HG02759 (cell line): ENCODE results near the gene YPEL1.
"Not testable (repeated sequence)": the region's sequence is repeated elsewhere in the genome, so short reads cannot be mapped to it uniquely, and the experiment has no call there.

Source experiments
- ATAC-seq: cut with Tn5 transposase; IDR thresholded peaks from one replicate; pipeline ENCODE4 v1.9.1; 2021; ENCODE audit warnings: mild to moderate bottlenecking, moderate library complexity; ENCODE audit not compliant: unreplicated experiment

YPEL1 gene

DNA sequence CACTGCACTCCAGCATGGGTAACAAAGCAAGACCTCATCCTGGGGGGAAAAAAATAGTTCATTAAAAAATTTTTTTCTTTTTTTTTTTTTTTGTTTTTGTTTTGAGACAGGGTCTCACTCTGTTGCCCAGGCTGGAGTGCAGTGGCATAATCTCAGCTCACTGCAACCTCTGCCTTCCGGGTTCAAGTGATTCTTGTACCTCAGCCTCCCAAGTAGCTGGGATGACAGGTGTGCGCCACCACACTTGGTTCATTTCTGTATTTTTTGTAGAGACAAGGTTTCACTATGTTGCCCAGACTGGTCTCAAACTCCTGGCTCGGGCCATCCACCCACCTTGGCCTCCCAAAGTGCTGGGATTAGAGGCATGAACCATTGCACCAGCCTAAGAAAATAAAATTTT, 11.1 kb downstream of the YPEL1 start:
- ATAC-seq = not testable (repeated sequence)

DNA sequence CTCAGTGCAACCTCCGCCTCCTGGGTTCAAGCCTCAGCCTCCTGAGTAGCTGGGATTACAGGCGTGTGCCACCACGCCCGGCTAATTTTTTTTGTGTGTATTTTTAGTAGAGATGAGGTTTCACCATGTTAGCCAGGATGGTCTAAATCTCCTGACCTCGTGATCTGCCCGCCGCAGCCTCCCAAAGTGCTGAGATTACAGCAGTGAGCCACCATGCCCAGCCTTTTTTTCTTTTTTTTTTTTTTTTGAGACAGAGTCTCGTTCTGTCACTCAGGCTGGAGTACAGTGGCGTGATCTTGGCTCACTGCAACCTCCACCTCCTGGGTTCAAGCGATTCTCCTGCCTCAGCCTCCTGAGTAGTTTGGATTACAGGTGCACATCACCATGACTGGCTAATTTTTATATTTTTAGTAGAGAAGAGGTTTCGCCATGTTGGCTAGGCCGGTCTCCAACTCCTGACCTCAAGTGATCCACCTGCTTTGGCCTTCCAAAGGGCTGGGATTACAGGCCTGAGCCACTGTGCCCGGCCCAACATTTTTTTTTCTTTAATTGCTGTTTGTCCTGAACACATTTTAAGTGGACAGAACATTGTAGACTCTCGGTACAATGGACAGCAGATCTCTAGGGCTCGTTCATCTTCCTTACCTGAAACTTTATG, 14.3 kb downstream of the YPEL1 start:
- not testable (repeated sequence) for ATAC-seq

DNA sequence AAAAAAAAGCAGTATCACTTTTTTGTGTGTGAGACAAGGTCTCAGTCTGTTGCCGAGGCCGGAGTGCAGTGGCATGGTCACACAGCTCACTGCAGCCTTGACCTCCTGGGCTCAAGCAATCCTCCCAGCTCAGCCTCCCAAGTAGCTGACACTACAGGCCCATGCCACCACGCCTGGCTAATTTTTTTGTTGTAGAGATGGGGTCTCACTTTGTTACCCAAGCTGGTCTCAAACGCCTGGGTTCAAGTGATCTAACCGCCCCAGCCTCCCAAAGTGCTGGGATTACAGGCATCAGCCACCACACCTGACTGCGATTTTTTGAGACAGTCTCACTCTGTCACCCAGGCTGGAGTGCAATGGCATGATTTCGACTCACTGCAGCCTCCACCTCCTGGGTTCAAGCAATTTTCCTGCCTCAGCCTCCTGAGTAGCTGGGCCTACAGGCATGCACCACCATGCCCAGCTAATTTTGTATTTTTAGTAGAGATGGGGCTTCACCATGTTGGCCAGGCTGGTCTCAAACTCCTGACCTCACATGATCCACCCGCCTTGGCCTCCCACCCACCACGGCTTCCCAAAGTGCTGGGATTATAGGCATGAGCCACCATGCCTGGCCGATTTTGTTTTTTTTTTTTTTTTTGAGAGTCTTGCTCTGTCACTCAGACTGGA, 15.3 kb downstream of the YPEL1 start:
- not testable (repeated sequence) for ATAC-seq

DNA sequence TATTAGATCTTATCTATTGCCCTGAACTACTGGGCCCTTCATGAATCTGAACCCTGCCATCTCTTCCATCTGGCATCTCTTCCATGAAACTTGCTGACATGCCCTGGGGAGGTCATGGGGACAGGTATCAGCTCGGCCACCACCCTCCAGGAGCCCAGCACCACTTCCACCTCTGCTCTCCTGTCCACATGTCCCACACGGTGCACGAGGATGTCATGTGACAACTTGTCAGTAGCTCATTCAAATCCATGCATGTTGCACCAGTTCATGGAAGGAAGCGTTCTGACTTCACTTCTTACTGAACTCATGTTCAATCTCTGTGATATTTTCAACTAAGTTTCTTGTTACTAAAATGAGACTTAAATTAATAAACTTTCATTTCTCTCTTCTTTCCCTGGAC, 16.6 kb downstream of the YPEL1 start:
- ATAC-seq = no peak

DNA sequence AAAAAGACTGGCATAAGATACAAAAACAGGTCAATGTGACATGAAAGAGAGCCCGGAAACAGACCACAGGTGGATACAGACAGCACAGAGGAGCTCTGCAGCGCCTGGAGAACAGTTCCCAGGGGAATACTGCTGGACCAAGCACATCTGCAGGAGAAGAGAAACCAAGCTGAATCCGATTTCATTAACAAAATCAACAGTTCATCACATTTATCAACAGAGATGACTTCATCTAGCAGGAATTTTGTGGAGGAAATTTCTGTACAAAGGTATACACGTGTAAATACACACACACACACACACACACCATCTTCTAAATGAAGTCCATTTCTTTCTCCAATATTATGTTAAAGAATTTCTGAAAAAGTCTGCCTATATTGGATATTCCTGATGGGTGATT, 17.1 kb downstream of the YPEL1 start:
- ATAC-seq = no peak

DNA sequence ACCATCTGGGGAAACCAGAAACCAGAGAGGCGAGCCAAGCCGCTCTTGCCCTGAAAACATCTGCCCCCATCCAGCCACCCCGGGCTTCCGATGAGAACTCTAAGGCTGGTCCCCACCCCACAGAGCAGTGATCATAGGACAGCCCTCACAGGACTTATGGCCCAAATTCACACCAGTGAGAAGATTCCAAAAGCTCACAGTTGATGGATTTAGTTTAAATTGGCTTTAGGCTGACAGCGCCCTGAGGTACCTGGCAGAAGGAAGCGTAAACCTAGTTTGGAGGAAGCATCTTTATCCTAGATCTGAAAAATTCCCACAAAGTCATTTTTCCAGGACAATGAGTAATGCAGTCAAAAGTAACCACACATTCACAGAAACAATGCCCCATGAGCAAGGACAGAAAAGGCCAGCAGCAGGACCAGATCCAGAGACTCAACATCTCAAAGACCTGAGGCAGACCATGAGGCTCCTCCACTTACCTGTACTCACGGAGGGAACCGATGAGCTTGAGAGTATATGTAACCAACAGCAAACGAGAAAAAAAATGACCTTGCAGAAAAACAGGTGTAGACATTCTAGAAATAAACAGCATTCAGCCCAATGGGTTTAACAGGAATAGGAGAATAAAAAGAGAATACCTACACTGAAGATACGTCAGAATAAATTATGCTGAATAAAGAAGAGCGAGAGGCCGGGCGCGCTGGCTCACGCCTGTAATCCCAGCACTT, 19.0 kb downstream of the YPEL1 start:
- not testable (repeated sequence) for ATAC-seq

DNA sequence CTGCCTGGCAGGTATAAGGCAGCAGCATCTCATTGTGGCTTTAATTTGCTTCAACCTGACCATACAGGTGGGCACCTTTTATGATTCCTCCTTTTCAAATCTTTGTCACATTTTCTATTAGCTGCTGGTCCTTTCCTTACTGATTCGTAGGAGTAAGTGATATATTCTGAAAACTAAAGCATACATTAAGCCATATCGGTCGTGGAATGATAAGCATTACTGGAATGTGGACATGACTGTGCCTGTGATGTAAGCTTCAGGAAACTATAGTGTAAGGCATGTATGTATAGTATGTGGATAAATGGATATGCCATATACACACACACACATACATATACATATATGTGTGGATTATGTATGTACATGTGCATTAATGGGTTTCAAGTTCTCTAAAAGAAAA, 20.8 kb downstream of the YPEL1 start:
- no peak for ATAC-seq

DNA sequence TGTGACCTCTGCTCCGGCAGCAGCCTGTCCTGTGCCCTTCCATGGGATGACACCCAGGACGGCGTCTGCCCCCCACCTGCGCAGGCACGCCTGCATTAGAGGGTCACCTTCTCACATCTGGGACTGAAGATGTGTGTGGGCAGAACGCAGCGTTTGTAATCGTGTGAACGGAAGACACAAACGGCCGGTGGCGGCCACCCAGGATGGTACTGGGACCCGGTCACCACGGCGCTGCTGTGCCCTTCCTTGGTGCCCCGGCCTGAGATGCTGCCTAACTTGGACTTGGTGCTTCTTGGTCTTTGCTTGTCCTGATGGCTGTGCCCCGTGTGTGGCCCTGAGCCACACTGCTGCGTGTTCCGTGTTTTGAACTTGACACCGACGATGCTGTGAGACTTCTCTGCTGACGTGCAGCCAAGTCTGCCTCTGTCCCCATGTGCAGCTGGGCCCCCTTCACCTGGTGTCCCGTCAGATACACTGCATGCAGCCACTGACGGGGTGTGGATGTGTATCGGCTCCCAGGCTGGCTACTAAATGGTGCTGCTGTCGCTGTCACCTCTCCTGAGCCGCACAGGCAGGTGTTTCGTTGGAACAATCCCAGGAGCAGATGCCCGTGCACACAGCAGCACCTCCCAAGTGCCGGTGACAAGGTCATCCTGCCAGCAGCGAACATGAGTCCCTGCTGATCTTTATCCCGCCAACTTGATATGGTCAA, 21.4 kb downstream of the YPEL1 start:
- no peak for ATAC-seq

DNA sequence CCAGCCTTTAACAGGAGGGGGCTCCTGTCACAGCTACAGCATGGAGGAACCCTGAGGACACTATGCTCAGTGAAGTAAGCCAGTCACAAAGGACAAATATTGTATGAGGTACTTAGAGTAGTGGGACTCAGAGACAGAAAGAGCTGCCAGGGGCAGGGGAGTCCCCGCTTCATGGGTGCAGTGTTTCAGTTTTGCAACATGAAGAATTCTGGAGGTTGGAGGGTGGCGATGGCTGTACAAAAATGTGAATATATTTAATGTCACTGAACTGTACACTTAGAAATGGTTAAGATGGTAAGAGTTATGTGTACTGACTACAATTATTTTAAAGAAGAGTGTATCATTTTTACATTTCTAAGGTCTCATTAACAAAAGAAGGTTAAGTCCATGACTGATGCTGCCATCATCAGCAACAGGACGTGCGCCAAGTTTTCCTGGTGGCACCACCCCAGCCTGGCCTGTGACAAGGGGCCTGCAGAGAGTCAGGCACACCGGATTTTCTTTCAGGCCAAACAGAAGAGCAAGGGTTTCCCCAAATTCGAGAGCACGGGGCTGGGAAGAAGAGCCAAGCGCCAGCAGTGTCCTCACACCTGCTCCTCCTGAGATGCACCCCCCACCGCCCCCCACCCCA, 22.1 kb downstream of the YPEL1 start:
- ATAC-seq = no peak

DNA sequence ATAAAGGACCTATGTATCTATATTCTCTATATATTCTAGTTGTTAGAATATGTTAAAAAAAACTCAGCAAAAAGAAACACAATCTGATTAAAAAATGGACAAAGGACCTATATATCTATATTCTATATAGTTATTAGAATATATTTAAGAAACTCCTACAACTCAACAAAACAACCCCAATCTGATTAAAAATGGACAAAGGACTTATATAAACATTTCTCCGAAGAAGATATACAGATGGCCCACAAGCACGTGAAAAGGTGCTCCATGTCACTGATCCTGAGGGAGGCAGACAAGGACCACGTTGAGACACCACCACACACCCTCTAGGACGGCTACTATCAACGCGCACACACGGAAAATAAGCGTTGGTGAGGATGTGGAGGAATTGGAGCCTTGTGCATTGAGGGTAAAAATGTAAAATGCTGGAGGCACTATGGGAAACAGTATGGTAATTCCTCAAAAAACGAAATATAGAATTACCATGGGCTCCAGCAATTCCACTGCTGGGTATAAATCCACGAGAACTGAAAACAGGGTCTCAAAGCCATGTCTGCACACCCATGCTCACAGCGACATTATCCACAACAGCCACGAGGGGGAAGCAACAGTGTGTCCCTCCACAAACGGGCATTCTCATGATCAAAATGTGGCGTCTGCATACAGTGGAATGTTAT, 22.7 kb downstream of the YPEL1 start:
- no peak for ATAC-seq

DNA sequence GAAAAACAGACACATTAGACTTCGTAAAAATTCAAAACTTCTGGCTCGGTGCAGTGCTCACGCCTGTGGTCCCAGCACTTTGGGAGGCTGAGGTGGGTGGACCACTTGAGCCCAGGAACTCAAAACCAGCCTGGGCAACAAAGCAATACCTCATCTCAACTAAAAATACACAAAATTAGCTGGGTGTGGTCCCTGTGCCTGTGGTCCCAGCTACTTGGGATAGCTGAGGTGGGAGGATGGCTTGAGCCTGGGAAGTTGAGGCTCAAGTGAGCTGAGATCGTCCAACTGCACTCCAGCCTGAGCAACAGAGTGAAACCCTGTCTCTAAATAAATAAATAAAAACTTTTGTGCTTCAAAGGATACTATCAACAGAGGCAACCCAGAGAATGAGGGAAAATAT, 23.7 kb downstream of the YPEL1 start:
- ATAC-seq = no peak

DNA sequence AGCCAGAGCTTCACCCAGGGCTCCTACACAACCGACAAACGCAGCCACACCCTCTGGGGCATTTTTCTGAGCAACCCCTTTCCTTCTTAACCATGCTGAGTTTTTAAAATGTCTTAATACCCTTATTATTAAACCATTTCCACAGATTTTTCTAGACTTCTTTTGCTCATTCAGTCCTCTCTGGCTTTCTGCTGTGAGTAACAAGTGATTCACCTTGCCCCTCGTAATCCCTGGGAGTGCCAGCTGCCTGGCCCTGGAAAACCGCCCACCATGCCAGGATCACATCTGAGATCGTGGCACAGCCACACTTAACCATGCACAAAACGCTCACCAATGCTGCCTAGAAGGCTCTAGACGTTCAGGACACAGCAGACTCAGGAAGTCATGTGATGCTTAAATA, 25.4 kb downstream of the YPEL1 start:
- no peak for ATAC-seq

DNA sequence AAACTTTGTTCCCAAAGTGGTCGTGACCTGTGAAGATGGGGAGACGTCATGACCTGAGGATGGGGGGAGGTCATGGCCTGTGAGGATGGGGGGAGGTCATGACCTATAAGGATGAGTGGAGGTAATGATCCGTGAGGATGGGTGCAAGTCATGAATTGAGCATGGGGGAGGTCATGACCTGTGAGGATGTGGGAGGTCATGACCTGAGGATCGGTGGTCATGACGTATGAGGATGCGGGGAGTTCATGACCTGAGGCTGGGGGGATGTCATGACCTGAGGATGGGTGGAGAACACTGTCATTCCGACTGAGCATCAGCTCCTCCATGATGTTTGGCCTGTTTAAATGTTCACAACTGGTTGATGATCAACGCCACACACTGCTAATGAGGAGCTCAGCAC, 25.9 kb downstream of the YPEL1 start:
- ATAC-seq = no peak

DNA sequence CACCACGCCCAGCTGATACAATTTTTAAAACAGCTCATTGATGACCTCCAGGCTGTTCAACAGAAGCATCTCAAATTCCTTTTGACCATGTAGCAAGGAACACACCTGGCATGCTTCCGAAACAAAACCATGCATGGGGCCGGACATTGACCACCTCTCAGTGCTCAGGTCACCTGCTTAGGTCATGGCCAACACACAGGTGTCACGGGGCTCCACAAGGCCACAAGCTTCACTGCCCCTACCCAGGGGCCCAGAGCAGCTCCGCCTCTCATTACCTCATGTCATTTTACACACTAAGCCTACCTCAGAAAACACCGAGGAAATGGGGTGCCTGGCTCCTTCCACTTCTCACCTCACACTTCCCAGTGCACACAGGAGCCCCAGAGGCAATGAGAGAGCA, 26.6 kb downstream of the YPEL1 start:
- ATAC-seq = no peak

DNA sequence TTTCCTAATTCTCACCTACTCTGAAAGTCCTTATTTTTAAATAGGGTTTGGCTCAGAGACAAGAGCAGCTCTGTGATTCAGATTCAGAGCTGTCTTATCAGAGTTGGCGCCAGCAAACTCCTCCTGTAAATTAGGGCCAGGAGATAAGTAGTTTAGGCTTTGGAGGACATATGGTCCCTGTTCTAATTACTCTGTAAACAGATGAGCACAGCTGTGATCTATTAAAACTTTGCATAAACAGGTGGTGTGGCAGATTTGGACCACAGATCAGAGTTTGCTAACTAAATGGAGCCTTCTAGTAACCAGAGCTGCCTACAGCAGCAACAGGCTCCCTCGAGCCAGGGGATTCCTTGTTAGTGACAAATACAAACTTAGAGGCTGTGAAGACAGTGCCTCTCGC, 27.9 kb downstream of the YPEL1 start:
- ATAC-seq = no peak

DNA sequence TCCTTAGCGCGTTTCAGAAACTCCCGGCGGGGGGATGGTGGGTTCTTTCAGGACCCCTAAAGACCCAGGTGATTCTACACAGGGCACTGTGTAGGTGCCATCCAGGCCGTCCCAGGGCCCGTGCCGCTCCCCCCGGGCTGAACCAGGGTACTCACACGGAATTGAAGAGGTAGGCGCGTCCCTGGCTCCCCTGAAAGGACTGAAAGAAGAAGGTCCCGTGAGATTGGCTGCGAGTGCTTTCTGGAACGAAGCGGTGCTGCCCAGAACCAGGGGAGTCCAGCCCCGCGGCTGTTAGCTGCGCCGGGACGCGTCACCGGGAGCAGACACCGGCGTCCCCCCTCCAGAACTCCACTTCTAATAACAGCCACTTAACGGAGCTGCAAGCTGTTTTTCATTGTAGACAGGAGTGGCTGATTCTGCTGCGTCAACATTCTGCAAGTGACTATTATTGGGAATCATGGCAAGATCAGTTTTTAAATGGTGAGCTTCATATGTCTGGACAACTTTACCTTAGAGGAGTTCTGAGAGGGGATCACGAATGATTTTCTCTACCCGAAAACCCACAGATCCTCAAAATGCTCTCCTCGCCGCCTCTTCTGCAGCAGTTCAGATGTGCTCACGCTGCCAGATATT, 31.8 kb downstream of the YPEL1 start:
- ATAC-seq = no peak

DNA sequence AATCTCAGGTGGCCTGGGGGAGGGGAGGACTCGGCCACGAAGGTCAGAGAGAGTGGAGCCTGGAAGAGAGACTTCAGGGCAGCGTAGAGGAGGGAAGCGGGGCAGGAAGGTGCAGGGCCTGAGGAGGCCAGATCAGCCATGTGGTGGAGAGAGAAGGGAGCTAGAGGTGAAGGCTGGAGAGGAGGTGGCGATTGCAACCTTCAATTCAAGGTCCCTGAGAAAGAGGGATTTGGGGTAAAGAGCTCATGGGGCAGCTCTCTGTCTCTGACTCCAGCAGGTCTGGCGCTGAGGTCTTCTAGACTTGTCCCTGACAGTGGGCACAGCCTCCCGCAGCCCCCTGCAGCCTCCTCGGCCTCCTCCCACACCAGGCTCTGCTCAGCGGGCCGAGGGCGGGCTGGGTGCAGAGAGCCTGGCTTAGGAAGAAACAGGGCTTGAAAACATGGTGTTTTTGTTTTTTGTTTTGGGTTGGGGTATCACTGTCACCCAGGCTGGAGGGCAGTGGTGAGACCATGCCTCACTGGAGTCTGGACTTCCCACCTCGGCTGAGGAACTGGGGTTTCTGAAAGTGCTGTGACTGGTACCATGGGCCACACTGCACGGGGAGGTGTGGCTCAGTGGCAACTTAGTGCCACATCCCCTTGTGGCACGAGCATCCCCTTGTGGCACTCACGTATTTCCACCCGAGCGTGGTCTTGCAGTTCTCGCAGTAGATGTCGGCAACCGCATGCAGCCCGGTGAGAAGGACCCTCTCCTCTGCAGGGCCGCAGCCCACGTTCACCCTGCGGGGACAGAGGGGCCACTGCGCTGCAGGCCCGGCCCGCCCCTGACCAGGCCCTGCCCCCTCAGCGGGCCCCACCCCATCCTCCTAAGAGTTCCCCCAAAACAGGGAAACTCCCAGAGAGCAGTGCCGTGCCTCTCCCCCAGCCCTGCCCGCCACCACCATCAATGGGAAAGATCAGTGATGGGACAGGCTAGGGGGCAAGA, 32.6 kb downstream of the YPEL1 start:
- no peak for ATAC-seq

DNA sequence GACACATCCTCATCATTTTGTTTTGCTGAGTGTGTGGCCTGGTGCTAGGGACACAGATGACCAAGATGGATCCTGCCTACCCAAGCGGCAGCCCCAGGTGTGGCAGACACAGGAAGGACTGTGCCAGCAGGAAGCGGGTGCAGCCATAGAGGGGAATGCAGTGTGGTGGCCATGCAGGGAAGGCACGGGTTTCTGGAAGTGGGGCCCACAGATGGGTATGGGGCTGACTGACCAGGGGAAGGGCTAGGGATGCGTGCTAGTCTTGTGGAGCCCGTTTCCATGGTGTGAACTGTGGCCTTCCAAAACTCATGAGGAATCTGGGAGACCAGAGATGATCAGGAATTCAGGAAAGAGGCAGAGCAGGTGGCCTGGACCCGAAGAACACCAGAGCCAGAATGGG, 33.5 kb downstream of the YPEL1 start:
- ATAC-seq = no peak

DNA sequence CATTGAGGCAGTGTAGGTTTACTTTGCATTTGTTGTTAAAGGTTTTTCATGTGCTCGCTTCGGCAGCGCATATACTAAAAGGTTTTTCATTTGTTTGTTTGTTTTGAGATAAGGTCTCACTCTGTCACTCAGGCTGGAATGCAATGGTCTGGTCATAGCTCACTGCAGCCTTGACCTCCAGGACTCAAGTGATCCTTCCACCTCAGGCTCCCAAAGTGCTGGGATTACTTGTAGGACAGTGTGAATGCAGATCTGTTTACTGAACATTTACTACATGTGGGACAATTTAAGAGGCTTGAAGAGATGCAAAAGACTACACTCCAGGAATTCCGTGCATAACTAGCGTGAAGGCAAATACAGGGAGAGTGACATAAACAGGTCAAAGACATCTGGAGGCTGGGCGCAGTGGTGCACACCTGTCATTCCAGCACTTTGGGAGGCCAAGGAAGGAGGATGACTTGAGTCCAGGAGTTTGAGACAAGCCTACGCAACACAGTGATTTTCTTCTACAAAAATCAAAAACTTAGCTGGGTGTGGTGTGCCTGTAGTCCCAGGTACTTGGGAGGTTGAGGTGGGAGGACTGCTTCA, 34.1 kb downstream of the YPEL1 start:
- no peak for ATAC-seq
